Measurements from ENCODE around the gene DUSP22. TPM values are rescaled to one million over a fixed set of nuclear protein-coding genes. Genes with fewer than 3 reads are reported as not detected.

DUSP22 gene
- total RNA-seq, 4 donors from 2014 or later: 53.2 to 89.8 (median 73.7) TPM

GRCh38 chr6:336159-337114 is 44.1 kb downstream of the DUSP22 start:
- Histone ChIP-seq H3K27me3 (no peaks in the 10 kb centered on the region), H3K9me3 (no peaks in the 10 kb centered on the region), H3K27ac (peak overlapping the region in 1 of 4 donors; percentile 24), H3K4me1 (peaks cover 0 to 36% (median 24%) of the 10 kb centered on the region in 4 donors), H3K36me3 (no peaks in the 10 kb centered on the region), H3K4me3 (no peak overlapping the region)
- DNase-seq (ENCODE audit: low spot score in 2 of 2): no peak
- no peak for TF ChIP-seq POLR2A (IDR thresholded peaks at IDR 0.05)
- TF ChIP-seq CTCF (IDR thresholded peaks at IDR 0.05): no peak
- peak in 1 of 2 donors; percentile 45 for TF ChIP-seq EP300 (IDR thresholded peaks at IDR 0.05)
- 68 to 69% methylated on average over 10 of the region's 10 CpGs for WGBS, 2 donors

- Histone ChIP-seq H3K27ac (no peak overlapping the region), H3K36me3 (no peaks in the 10 kb centered on the region), H3K9me3 (no peaks in the 10 kb centered on the region), H3K27me3 (no peaks in the 10 kb centered on the region), H3K4me3 (no peak overlapping the region), H3K4me1 (peaks cover 0 to 40% (median 16%) of the 10 kb centered on the region in 4 donors)
- WGBS, 2 donors: 56 to 67% methylated on average over 10 of the region's 10 CpGs
- TF ChIP-seq POLR2A (IDR thresholded peaks at IDR 0.05) (no peak), EP300 (IDR thresholded peaks at IDR 0.05) (no peak), CTCF (IDR thresholded peaks at IDR 0.05) (no peak)
- no peak for DNase-seq (ENCODE audit: low spot score in 2 of 2)
These were observed 45.6 kb downstream of the DUSP22 start for GRCh38 chr6:337805-338368.

GRCh38 chr6:338815-339262 is 46.6 kb downstream of the DUSP22 start:
- Histone ChIP-seq H3K9me3 (no peaks in the 10 kb centered on the region), H3K27ac (no peak overlapping the region), H3K4me3 (no peak overlapping the region), H3K4me1 (peaks cover 0 to 40% (median 14%) of the 10 kb centered on the region in 4 donors), H3K27me3 (no peaks in the 10 kb centered on the region), H3K36me3 (no peaks in the 10 kb centered on the region)
- WGBS, 2 donors: 57 to 60% methylated on average over 4 of the region's 4 CpGs
- no peak for DNase-seq (ENCODE audit: low spot score in 2 of 2)
- no peak for TF ChIP-seq EP300 (IDR thresholded peaks at IDR 0.05)
- no peak for TF ChIP-seq CTCF (IDR thresholded peaks at IDR 0.05)
- no peak for TF ChIP-seq POLR2A (IDR thresholded peaks at IDR 0.05)

- H3K27ac ChIP-seq: no peak overlapping the region
- TF ChIP-seq POLR2A (IDR thresholded peaks at IDR 0.05) (no peak), EP300 (IDR thresholded peaks at IDR 0.05) (no peak), CTCF (IDR thresholded peaks at IDR 0.05) (no peak)
- no peaks in the 10 kb centered on the region for H3K9me3 ChIP-seq
- DNase-seq (ENCODE audit: low spot score in 2 of 2): no peak
- H3K27me3 ChIP-seq: no peaks in the 10 kb centered on the region
- no peaks in the 10 kb centered on the region for H3K36me3 ChIP-seq
- H3K4me3 ChIP-seq: no peak overlapping the region
- WGBS, 2 donors: 74 to 80% methylated on average over 5 of the region's 5 CpGs
- peaks cover 0 to 40% (median 14%) of the 10 kb centered on the region in 4 donors for H3K4me1 ChIP-seq
These were observed 47.2 kb downstream of the DUSP22 start for GRCh38 chr6:339480-339879.

All from tibial nerve (tissue), 4 donors.